ENCODE data around the gene MED16.
"Not testable (repeated sequence)": the region's sequence is repeated elsewhere in the genome, so short reads cannot be mapped to it uniquely, and the experiment has no call there.

MED16 gene

GRCh38 chr19:852136-853013, 40.6 kb downstream of the MED16 start, which contains the start of gene ELANE:
Gene ELANE (plus strand): TSS chr19:852303. CDS start chr19:852329, 26 bp downstream.
- no peak for FAIRE-seq

GRCh38 chr19:850979-851335, 42.0 kb downstream of the MED16 start:
- no peak for FAIRE-seq

- FAIRE-seq = no peak
These were observed 42.6 kb downstream of the MED16 start for GRCh38 chr19:850221-850978.

- FAIRE-seq = not testable (repeated sequence)
These were observed 43.8 kb downstream of the MED16 start for GRCh38 chr19:849195-849594.

- FAIRE-seq = no peak
These were observed 44.5 kb downstream of the MED16 start for GRCh38 chr19:848386-848921.

GRCh38 chr19:845707-846521, 47.1 kb downstream of the MED16 start:
- FAIRE-seq = no peak

- FAIRE-seq = no peak
These were observed 48.4 kb downstream of the MED16 start for GRCh38 chr19:844546-844971.

- FAIRE-seq = no peak
These were observed 49.0 kb downstream of the MED16 start for GRCh38 chr19:843836-844545.

GRCh38 chr19:843180-843835, 49.7 kb downstream of the MED16 start:
- no peak for FAIRE-seq

- not testable (repeated sequence) for FAIRE-seq
These were observed 50.2 kb downstream of the MED16 start for GRCh38 chr19:842802-843179.

- FAIRE-seq = no peak
These were observed 52.3 kb downstream of the MED16 start, which contains the start of gene PRTN3 for GRCh38 chr19:840519-841206. Gene PRTN3 (plus strand): TSS chr19:840999. CDS start chr19:841009, 10 bp downstream.

GRCh38 chr19:835210-835810, 57.7 kb downstream of the MED16 start:
- FAIRE-seq = no peak

- no peak for FAIRE-seq
These were observed 58.8 kb downstream of the MED16 start for GRCh38 chr19:834216-834615.

- no peak for FAIRE-seq
These were observed 61.3 kb downstream of the MED16 start for GRCh38 chr19:831407-832369.

GRCh38 chr19:829129-829758, 63.7 kb downstream of the MED16 start:
- FAIRE-seq = no peak

- no peak for FAIRE-seq
These were observed 65.2 kb downstream of the MED16 start, which contains the start of gene AZU1 for GRCh38 chr19:827710-828321. Gene AZU1 (plus strand): TSS chr19:827837. CDS start chr19:827847, 10 bp downstream.

GRCh38 chr19:827314-827709, 65.7 kb downstream of the MED16 start:
- FAIRE-seq = no peak

Measured in islet of Langerhans (tissue), 1 donor.